ENCODE data around the gene HGFAC. TPM values are rescaled to one million over a fixed set of nuclear protein-coding genes. Genes with fewer than 3 reads are reported as not detected.

Gene HGFAC
- total and polyA plus RNA-seq, 8 donors, result 0.50 to 3.4 (median 1.2) TPM; not detected in 5

DNA sequence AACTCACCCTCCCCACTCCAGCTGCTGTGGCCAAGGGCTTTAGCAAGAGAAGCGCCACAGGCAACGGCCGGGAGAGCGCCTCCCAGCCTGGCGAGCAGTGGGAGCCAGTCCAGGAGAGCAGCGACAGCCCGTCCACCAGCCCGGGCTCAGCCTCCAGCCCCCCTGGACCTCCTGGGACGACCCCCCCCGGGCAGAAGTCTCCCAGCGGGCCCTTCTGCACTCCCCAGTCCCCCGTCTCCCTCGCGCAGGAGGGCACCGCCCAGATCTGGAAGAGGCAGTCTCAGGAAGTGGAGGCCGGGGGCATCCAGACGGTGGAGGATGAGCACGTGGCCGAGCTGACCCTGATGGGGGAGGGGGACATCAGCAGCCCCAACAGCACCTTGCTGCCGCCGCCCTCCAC lies 11.2 kb upstream of the HGFAC start:
- intact Hi-C loops (cut with DNase I; ENCODE audit: low total_unique reads), result no loop called here
- Histone ChIP-seq H3K4me1 (no peaks in the 10 kb centered on the region), H3K4me3 (no peak overlapping the region), H3K27ac (no peak overlapping the region), H3K27me3 (no peaks in the 10 kb centered on the region), H3K36me3 (peaks cover 0 to 75% (median 58%) of the 10 kb centered on the region in 4 donors), H3K9me3 (no peaks in the 10 kb centered on the region)
- 79 to 93% (median 81%) methylated on average over 6 to 21 of the region's 21 CpGs for WGBS, 5 donors
- TF ChIP-seq POLR2AphosphoS5 (IDR thresholded peaks at IDR 0.05), result no peak
- DNase-seq, result no peak

DNA sequence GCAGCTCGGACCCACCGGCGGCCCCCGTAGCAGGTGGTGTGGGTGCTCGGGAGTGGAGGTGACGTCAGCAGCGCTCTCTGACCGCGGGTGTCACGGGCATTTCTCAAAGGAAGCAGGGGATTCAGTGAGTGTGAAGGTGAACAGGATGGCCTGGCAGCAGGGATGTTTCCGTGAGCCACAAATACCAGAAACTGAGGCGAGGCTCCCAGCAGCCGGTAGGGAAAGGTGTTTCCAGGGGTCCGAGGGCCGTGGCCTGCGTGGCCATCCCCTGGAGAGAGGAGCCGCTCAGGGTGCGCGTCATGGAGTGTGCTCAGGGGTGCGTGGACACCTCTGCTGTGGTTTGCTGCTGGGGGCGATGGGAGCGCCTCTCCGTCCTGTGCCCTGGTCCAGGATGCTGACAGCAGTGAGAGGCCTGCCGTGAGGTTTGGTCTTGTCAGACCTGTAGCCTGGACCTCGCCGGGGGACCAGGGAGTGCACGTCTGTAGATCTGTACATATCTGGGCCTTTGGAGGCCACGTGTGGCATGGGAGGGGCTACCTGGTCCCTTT lies 10.2 kb upstream of the HGFAC start:
- Histone ChIP-seq H3K27ac (no peak overlapping the region), H3K27me3 (no peaks in the 10 kb centered on the region), H3K4me3 (no peak overlapping the region), H3K36me3 (peaks cover 0 to 72% (median 55%) of the 10 kb centered on the region in 4 donors), H3K4me1 (peaks cover 0 to 3% (median 2%) of the 10 kb centered on the region in 4 donors), H3K9me3 (no peaks in the 10 kb centered on the region)
- DNase-seq, result no peak
- WGBS, 5 donors, result 86 to 95% (median 92%) methylated on average over 24 to 28 of the region's 28 CpGs
- TF ChIP-seq EP300 (IDR thresholded peaks at IDR 0.05), result no peak
- TF ChIP-seq POLR2A (IDR thresholded peaks at IDR 0.05), result no peak
- TF ChIP-seq, protein P1, sequence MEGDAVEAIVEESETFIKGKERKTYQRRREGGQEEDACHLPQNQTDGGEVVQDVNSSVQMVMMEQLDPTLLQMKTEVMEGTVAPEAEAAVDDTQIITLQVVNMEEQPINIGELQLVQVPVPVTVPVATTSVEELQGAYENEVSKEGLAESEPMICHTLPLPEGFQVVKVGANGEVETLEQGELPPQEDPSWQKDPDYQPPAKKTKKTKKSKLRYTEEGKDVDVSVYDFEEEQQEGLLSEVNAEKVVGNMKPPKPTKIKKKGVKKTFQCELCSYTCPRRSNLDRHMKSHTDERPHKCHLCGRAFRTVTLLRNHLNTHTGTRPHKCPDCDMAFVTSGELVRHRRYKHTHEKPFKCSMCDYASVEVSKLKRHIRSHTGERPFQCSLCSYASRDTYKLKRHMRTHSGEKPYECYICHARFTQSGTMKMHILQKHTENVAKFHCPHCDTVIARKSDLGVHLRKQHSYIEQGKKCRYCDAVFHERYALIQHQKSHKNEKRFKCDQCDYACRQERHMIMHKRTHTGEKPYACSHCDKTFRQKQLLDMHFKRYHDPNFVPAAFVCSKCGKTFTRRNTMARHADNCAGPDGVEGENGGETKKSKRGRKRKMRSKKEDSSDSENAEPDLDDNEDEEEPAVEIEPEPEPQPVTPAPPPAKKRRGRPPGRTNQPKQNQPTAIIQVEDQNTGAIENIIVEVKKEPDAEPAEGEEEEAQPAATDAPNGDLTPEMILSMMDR (IDR thresholded peaks at IDR 0.05), result no peak
- no peak for TF ChIP-seq POLR2AphosphoS5 (IDR thresholded peaks at IDR 0.05)
- intact Hi-C loops (cut with DNase I; ENCODE audit: low total_unique reads), result no loop called here

DNA sequence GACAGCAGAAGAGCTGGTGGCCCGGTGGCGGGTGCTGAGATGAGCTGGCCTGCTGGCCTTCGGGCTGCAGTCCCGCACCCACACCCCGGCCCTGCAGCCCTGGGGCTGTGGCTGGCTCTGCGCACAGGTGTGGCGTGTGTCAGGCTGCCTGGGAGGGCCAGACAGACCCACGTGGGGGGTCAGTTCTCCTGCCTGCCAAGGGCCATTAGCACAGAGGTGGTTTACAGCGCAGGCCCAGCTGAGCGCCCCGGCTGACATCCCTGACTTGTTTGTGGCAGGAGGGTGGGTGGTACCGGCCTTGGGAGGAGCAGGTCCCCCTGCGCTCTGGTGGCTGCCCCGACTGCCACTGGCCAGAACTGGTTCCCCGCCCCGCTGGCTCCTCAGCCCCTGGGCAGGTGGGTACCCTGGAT lies 9.4 kb upstream of the HGFAC start:
- intact Hi-C loops (cut with DNase I; ENCODE audit: low total_unique reads), result no loop called here
- TF ChIP-seq POLR2A (IDR thresholded peaks at IDR 0.05) (no peak), EP300 (IDR thresholded peaks at IDR 0.05) (no peak), POLR2AphosphoS5 (IDR thresholded peaks at IDR 0.05) (no peak)
- TF ChIP-seq, protein P1 (IDR thresholded peaks at IDR 0.05), result no peak

DNA sequence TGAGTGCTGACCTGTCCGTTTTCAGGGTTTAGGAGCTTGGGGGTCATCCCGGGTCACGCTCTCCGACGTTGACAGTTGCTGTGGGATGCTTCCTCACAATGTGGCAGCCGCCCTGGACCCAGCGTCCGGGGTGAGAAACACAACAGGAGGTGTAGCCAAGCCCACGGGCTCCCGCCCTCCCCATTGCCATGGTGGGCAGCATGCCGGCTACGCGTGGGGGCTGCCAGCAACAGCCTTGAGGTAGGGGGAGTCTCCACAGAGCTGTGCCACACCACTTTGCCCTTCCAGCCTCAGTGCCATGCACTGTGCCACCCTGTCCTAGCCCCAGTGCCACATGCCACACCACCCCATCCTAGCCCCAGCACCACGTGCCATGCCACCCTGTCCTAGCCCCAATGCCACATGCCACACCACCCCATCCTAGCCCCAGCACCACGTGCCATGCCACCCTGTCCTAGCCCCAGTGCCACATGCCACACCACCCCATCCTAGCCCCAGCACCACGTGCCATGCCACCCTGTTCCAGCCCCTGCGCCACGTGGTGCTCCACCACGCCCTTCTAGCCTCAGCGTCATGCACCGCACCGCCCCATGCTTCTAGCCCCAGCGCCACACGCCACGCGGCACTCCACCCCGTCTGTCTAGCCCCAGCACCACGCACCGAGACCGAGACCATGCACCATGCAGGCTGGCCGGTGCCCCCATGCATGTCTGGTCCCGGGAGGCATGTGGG lies 8.5 kb upstream of the HGFAC start:
- Histone ChIP-seq H3K36me3 (peaks cover 0 to 54% (median 43%) of the 10 kb centered on the region in 4 donors), H3K4me1 (peaks cover 0 to 13% (median 7%) of the 10 kb centered on the region in 4 donors), H3K9me3 (no peaks in the 10 kb centered on the region), H3K27ac (no peak overlapping the region), H3K4me3 (no peak overlapping the region), H3K27me3 (no peaks in the 10 kb centered on the region)
- DNase-seq, result no peak
- no peak for TF ChIP-seq EP300 (IDR thresholded peaks at IDR 0.05)
- TF ChIP-seq, protein P1 (IDR thresholded peaks at IDR 0.05), result no peak
- no peak for TF ChIP-seq POLR2A (IDR thresholded peaks at IDR 0.05)
- TF ChIP-seq POLR2AphosphoS5 (IDR thresholded peaks at IDR 0.05), result no peak
- intact Hi-C loops (cut with DNase I; ENCODE audit: low total_unique reads), result no loop called here
- WGBS, 5 donors, result 94 to 96% (median 95%) methylated on average over 27 to 32 of the region's 32 CpGs

More for the DNA sequence above, 9.4 kb upstream of the HGFAC start:
- Histone ChIP-seq H3K27ac (no peak overlapping the region), H3K9me3 (no peaks in the 10 kb centered on the region), H3K36me3 (peaks cover 0 to 63% (median 49%) of the 10 kb centered on the region in 4 donors), H3K4me1 (peaks cover 0 to 12% (median 7%) of the 10 kb centered on the region in 4 donors), H3K27me3 (no peaks in the 10 kb centered on the region), H3K4me3 (no peak overlapping the region)
- no peak for DNase-seq
- 90 to 94% (median 92%) methylated on average over 7 to 16 of the region's 16 CpGs for WGBS, 5 donors
